ENCODE data around the gene PTGDR. TPM values are rescaled to one million over a fixed set of nuclear protein-coding genes. Genes with fewer than 3 reads are reported as not detected.
A peak's percentile ranks its signal among the peaks of the same experiment; 100 is the strongest.

Gene PTGDR
- total and polyA plus RNA-seq, 2 donors = 0.38 to 0.73 TPM

GRCh38 chr14:52238682-52239081, 28.8 kb upstream of the PTGDR start:
- no peaks in the 10 kb centered on the region for H3K4me1 ChIP-seq (ENCODE audit: control insufficient read depth in 2 of 2, insufficient read depth in 2 of 2, low read length in 2 of 2)
- no peaks in the 10 kb centered on the region for H3K9me3 ChIP-seq (ENCODE audit: control insufficient read depth in 2 of 2, insufficient read depth in 1 of 2, low read length in 1 of 2)
- no peaks in the 10 kb centered on the region for H3K27me3 ChIP-seq (ENCODE audit: control insufficient read depth in 2 of 2, insufficient read depth in 1 of 2, low read length in 1 of 2)
- no peak for DNase-seq (ENCODE audit: low read depth in 6 of 9, low spot score in 9 of 9)
- no peak overlapping the region for H3K4me3 ChIP-seq (ENCODE audit: low read length in 2 of 2)
- no peak overlapping the region for H3K27ac ChIP-seq (ENCODE audit: low read depth in 1 of 2, low read length in 1 of 2)
- H3K36me3 ChIP-seq (ENCODE audit: control insufficient read depth in 2 of 2, insufficient read depth in 2 of 2, low read length in 1 of 2) = no peaks in the 10 kb centered on the region
- WGBS = 92% methylated on average over 1 of the region's 1 CpG

GRCh38 chr14:52240623-52241022, 26.9 kb upstream of the PTGDR start:
- Histone ChIP-seq H3K36me3 (ENCODE audit: control insufficient read depth in 2 of 2, insufficient read depth in 2 of 2, low read length in 1 of 2) (no peaks in the 10 kb centered on the region), H3K4me1 (ENCODE audit: control insufficient read depth in 2 of 2, insufficient read depth in 2 of 2, low read length in 2 of 2) (no peaks in the 10 kb centered on the region), H3K27ac (ENCODE audit: low read depth in 1 of 2, low read length in 1 of 2) (no peak overlapping the region), H3K4me3 (ENCODE audit: low read length in 2 of 2) (no peak overlapping the region), H3K27me3 (ENCODE audit: control insufficient read depth in 2 of 2, insufficient read depth in 1 of 2, low read length in 1 of 2) (no peaks in the 10 kb centered on the region), H3K9me3 (ENCODE audit: control insufficient read depth in 2 of 2, insufficient read depth in 1 of 2, low read length in 1 of 2) (no peaks in the 10 kb centered on the region)
- DNase-seq (ENCODE audit: low read depth in 6 of 9, low spot score in 9 of 9) = no peak
- WGBS = 84% methylated on average over 5 of the region's 5 CpGs

- Histone ChIP-seq H3K27ac (ENCODE audit: low read depth in 1 of 2, low read length in 1 of 2) (no peak overlapping the region), H3K4me1 (ENCODE audit: control insufficient read depth in 2 of 2, insufficient read depth in 2 of 2, low read length in 2 of 2) (no peaks in the 10 kb centered on the region), H3K27me3 (ENCODE audit: control insufficient read depth in 2 of 2, insufficient read depth in 1 of 2, low read length in 1 of 2) (no peaks in the 10 kb centered on the region), H3K4me3 (ENCODE audit: low read length in 2 of 2) (no peak overlapping the region), H3K36me3 (ENCODE audit: control insufficient read depth in 2 of 2, insufficient read depth in 2 of 2, low read length in 1 of 2) (no peaks in the 10 kb centered on the region), H3K9me3 (ENCODE audit: control insufficient read depth in 2 of 2, insufficient read depth in 1 of 2, low read length in 1 of 2) (no peaks in the 10 kb centered on the region)
- 93% methylated on average over 5 of the region's 5 CpGs for WGBS
- DNase-seq (ENCODE audit: low read depth in 6 of 9, low spot score in 9 of 9) = no peak
These were observed 26.3 kb upstream of the PTGDR start for GRCh38 chr14:52241087-52241793.

GRCh38 chr14:52244328-52244727, 23.2 kb upstream of the PTGDR start:
- 97% methylated on average over 2 of the region's 2 CpGs for WGBS
- DNase-seq (ENCODE audit: low read depth in 6 of 9, low spot score in 9 of 9) = no peak
- Histone ChIP-seq H3K27ac (ENCODE audit: low read depth in 1 of 2, low read length in 1 of 2) (no peak overlapping the region), H3K4me1 (ENCODE audit: control insufficient read depth in 2 of 2, insufficient read depth in 2 of 2, low read length in 2 of 2) (peaks cover 2 to 3% of the 10 kb centered on the region in 2 donors), H3K27me3 (ENCODE audit: control insufficient read depth in 2 of 2, insufficient read depth in 1 of 2, low read length in 1 of 2) (no peaks in the 10 kb centered on the region), H3K36me3 (ENCODE audit: control insufficient read depth in 2 of 2, insufficient read depth in 2 of 2, low read length in 1 of 2) (no peaks in the 10 kb centered on the region), H3K9me3 (ENCODE audit: control insufficient read depth in 2 of 2, insufficient read depth in 1 of 2, low read length in 1 of 2) (no peaks in the 10 kb centered on the region), H3K4me3 (ENCODE audit: low read length in 2 of 2) (no peak overlapping the region)

- no peaks in the 10 kb centered on the region for H3K27me3 ChIP-seq (ENCODE audit: control insufficient read depth in 2 of 2, insufficient read depth in 1 of 2, low read length in 1 of 2)
- no peak overlapping the region for H3K27ac ChIP-seq (ENCODE audit: low read depth in 1 of 2, low read length in 1 of 2)
- peaks cover 2 to 3% of the 10 kb centered on the region in 2 donors for H3K4me1 ChIP-seq (ENCODE audit: control insufficient read depth in 2 of 2, insufficient read depth in 2 of 2, low read length in 2 of 2)
- no peak for DNase-seq (ENCODE audit: low read depth in 6 of 9, low spot score in 9 of 9)
- H3K9me3 ChIP-seq (ENCODE audit: control insufficient read depth in 2 of 2, insufficient read depth in 1 of 2, low read length in 1 of 2) = no peaks in the 10 kb centered on the region
- no peak overlapping the region for H3K4me3 ChIP-seq (ENCODE audit: low read length in 2 of 2)
- WGBS = 94% methylated on average over 3 of the region's 3 CpGs
- no peaks in the 10 kb centered on the region for H3K36me3 ChIP-seq (ENCODE audit: control insufficient read depth in 2 of 2, insufficient read depth in 2 of 2, low read length in 1 of 2)
These were observed 22.5 kb upstream of the PTGDR start for GRCh38 chr14:52244997-52245396.

GRCh38 chr14:52248057-52248456, 19.4 kb upstream of the PTGDR start:
- Histone ChIP-seq H3K9me3 (ENCODE audit: control insufficient read depth in 2 of 2, insufficient read depth in 1 of 2, low read length in 1 of 2) (no peaks in the 10 kb centered on the region), H3K4me1 (ENCODE audit: control insufficient read depth in 2 of 2, insufficient read depth in 2 of 2, low read length in 2 of 2) (peaks cover 2 to 3% of the 10 kb centered on the region in 2 donors), H3K36me3 (ENCODE audit: control insufficient read depth in 2 of 2, insufficient read depth in 2 of 2, low read length in 1 of 2) (no peaks in the 10 kb centered on the region), H3K27ac (ENCODE audit: low read depth in 1 of 2, low read length in 1 of 2) (no peak overlapping the region), H3K27me3 (ENCODE audit: control insufficient read depth in 2 of 2, insufficient read depth in 1 of 2, low read length in 1 of 2) (no peaks in the 10 kb centered on the region), H3K4me3 (ENCODE audit: low read length in 2 of 2) (no peak overlapping the region)
- peak in 1 of 9 donors; percentile 30 for DNase-seq (ENCODE audit: low read depth in 6 of 9, low spot score in 9 of 9)
- 28% methylated on average over 2 of the region's 2 CpGs for WGBS

GRCh38 chr14:52251724-52252123, 15.8 kb upstream of the PTGDR start:
- H3K4me3 ChIP-seq (ENCODE audit: low read length in 2 of 2) = no peak overlapping the region
- 96% methylated on average over 1 of the region's 1 CpG for WGBS
- peaks cover 2 to 3% of the 10 kb centered on the region in 2 donors for H3K4me1 ChIP-seq (ENCODE audit: control insufficient read depth in 2 of 2, insufficient read depth in 2 of 2, low read length in 2 of 2)
- no peak overlapping the region for H3K27ac ChIP-seq (ENCODE audit: low read depth in 1 of 2, low read length in 1 of 2)
- no peak for DNase-seq (ENCODE audit: low read depth in 6 of 9, low spot score in 9 of 9)
- H3K27me3 ChIP-seq (ENCODE audit: control insufficient read depth in 2 of 2, insufficient read depth in 1 of 2, low read length in 1 of 2) = no peaks in the 10 kb centered on the region
- no peaks in the 10 kb centered on the region for H3K36me3 ChIP-seq (ENCODE audit: control insufficient read depth in 2 of 2, insufficient read depth in 2 of 2, low read length in 1 of 2)
- no peaks in the 10 kb centered on the region for H3K9me3 ChIP-seq (ENCODE audit: control insufficient read depth in 2 of 2, insufficient read depth in 1 of 2, low read length in 1 of 2)

GRCh38 chr14:52253503-52253902, 14.0 kb upstream of the PTGDR start:
- DNase-seq (ENCODE audit: low read depth in 6 of 9, low spot score in 9 of 9) = no peak
- H3K4me1 ChIP-seq (ENCODE audit: control insufficient read depth in 2 of 2, insufficient read depth in 2 of 2, low read length in 2 of 2) = no peaks in the 10 kb centered on the region
- WGBS = 83% methylated on average over 3 of the region's 3 CpGs
- no peak overlapping the region for H3K4me3 ChIP-seq (ENCODE audit: low read length in 2 of 2)
- no peak overlapping the region for H3K27ac ChIP-seq (ENCODE audit: low read depth in 1 of 2, low read length in 1 of 2)
- H3K27me3 ChIP-seq (ENCODE audit: control insufficient read depth in 2 of 2, insufficient read depth in 1 of 2, low read length in 1 of 2) = no peaks in the 10 kb centered on the region
- no peaks in the 10 kb centered on the region for H3K36me3 ChIP-seq (ENCODE audit: control insufficient read depth in 2 of 2, insufficient read depth in 2 of 2, low read length in 1 of 2)
- H3K9me3 ChIP-seq (ENCODE audit: control insufficient read depth in 2 of 2, insufficient read depth in 1 of 2, low read length in 1 of 2) = no peaks in the 10 kb centered on the region

- no peak overlapping the region for H3K27ac ChIP-seq (ENCODE audit: low read depth in 1 of 2, low read length in 1 of 2)
- no peak overlapping the region for H3K4me3 ChIP-seq (ENCODE audit: low read length in 2 of 2)
- H3K27me3 ChIP-seq (ENCODE audit: control insufficient read depth in 2 of 2, insufficient read depth in 1 of 2, low read length in 1 of 2) = no peaks in the 10 kb centered on the region
- no peaks in the 10 kb centered on the region for H3K9me3 ChIP-seq (ENCODE audit: control insufficient read depth in 2 of 2, insufficient read depth in 1 of 2, low read length in 1 of 2)
- H3K4me1 ChIP-seq (ENCODE audit: control insufficient read depth in 2 of 2, insufficient read depth in 2 of 2, low read length in 2 of 2) = no peaks in the 10 kb centered on the region
- 90% methylated on average over 4 of the region's 4 CpGs for WGBS
- no peaks in the 10 kb centered on the region for H3K36me3 ChIP-seq (ENCODE audit: control insufficient read depth in 2 of 2, insufficient read depth in 2 of 2, low read length in 1 of 2)
- DNase-seq (ENCODE audit: low read depth in 6 of 9, low spot score in 9 of 9) = no peak
These were observed 13.4 kb upstream of the PTGDR start for GRCh38 chr14:52254086-52254485.

Data from thymus (tissue), 11 donors.